Stimulated activated CD4-positive, alpha-beta T cell treated with anti-CD3 and anti-CD28 coated beads, TNF-alpha, amount 100 ng/mL, for 1 hour (primary cell): ENCODE data around the gene PITX1.

Experiments used
- DNase-seq, 3 donors: peaks; one replicate each; pipeline ENCODE4 v3.0.0-alpha.2; 2020; ENCODE audit warnings: low read depth in 3 of 3, low spot score in 1 of 3

Gene PITX1

DNA sequence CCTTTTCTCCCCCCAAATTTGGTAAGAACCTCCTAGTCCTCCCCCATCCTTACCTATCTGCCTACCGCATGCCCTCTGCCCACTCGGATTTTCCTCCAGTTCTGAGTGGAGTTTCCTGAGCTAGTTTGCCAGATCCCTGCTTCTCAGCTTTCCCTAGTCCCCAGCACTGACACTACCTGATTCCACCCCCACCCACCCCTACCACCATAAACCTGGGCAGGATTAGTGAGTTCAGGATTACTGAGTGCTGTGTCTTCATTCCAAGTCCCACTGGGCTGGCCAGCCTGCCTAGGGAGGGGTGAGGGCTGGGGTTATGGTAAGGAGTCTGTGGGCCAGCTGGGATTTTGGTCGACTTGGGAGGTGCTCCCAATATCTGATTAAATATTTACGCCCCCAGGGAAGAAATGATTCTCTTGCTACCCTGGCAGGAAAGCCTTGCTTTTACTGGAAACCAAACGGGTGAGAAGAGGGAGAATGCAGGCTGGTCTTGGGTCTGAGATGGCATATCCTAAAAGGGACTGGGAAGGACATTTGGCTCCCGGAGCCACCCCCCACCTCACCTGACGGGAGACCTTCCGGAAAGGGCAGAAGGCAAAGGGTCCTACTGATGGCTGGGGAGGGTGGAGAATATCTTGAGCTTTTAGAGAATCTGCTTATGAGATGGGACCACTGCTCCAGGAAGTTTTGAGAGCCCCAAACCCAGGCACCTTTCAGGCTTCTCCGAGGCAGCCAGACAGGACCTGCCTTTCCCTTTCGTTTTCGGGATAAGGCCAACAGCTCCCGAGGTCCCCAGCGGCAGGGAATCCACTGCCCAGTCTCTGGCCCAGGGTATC is 3.7 kb downstream of the PITX1 start:
- no peak for DNase-seq

DNA sequence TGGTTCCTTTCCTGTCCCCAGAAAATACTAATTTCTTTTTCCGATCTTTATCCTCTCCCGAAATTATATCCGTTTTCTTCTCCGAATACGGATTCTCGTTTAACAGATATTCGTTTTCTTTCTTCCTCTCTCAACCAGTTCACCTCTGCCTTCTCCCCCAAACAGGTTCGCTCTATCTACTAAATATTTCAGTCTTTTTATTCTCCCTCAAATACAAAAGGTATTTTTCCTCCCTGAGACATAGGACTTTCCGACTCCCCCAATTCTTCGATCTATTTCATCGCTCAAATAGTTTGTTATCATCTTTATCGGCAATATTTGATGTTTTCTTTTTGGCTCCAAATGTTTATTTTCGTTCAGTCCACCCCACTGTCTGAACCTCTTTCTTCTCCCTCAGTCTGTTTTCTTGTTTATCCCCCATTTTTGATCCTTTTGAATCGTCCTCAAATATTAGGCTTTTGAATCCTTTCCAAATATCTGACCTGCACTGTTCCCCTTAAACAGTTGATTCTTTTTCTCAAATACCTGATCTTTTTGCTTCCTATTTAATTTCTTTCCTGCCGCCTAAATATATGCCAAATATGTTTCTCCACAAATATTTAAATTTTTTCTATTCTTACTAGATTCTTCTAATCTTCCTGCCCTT is 4.4 kb downstream of the PITX1 start:
- DNase-seq = no peak

DNA sequence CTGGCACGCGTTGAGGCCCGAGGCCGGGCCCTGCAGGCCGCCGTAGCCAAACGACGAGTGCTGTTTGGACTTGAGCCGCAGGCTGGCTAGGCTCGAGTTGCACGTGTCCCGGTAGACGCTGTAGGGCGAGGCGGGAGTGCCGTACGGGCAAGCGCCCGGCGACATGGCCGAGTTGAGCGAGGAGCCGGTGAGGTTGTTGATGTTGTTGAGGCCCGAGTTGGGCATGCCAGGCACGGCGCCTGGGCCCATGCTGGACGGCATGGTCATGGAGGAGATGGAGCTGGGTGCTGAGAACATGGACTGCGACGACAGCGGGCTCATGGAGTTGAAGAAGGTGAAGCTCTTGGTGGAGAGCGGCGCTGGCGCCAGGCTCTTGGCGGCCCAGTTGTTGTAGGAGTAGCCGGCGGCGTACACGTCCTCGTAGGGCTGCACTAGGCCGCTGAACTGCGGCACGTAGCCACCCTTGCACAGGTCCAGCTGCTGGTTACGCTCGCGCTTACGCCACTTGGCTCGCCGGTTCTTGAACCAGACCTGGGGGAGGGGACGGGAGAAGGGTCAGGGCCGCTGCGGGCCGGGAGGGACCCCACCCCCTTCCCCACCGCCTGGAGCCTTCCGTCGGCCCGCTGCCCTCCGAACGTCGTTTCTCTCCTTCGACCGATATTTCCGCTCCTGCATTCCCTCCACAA is 5.1 kb downstream of the PITX1 start:
- DNase-seq = no peak

DNA sequence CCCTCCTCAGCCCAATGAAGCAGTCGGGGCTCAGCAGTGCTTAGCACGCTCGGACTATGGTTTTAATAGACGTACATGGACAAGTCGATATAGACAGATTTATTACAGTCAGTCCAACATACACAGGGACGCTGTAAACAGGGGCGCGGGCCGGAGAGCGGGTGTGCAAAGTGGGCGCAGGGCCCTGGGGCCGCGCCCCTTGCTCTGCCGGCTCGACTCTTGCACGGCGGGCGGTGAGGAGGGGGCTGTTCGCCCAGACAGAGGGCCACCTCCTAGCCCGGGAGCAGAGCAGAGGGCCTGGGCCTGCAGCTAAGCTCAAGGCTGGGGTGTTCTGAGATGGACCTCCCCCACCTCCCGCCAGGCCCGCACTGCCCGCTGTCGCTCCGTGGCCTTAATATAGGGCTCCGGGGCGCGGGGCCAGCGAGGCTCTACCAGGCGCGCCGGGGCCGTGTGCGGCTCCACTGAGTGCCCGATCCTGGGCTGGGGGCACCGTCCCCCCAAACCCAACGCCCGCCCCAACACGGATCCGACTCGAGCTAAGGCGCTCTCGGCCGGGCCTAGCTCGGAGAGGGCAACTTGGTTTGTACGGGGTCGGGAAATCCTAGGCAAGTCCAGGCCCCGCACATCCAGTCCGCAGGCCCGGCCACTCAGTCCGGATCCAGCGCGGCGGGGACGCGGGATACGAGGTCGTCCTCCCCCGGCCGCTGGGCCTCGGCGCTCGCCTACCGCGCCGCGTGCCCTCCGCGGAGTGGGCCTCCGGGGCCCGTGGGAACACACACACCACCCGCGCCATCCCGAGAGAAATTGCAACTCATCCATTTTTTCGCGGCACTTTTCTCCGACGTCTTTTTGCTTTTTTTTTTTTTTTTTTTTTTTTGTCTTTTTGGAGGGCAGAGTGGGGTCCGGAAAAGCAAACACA is 6.1 kb downstream of the PITX1 start:
- no peak for DNase-seq

DNA sequence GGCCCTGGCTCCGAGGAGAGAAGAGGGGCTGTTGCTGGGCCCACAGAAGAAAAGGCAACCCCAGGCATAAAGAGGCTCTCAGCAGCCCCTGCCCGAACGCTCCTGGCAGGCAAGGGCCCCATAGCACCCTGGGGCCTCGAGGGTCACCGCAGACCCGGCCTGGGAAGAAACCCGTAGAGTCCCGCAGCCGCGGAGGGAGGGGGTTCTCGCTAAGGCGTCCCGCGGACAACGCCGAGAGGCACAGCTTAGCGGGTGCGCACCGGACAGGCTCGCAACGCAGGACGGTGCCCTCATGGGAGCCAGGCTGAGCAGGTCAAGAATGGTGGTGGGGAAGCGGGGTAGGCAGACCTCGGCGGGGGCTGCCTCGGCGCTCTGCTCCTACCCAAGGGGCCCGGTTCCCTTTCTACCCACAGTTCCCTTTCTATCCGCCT is 6.7 kb downstream of the PITX1 start:
- DNase-seq = no peak

DNA sequence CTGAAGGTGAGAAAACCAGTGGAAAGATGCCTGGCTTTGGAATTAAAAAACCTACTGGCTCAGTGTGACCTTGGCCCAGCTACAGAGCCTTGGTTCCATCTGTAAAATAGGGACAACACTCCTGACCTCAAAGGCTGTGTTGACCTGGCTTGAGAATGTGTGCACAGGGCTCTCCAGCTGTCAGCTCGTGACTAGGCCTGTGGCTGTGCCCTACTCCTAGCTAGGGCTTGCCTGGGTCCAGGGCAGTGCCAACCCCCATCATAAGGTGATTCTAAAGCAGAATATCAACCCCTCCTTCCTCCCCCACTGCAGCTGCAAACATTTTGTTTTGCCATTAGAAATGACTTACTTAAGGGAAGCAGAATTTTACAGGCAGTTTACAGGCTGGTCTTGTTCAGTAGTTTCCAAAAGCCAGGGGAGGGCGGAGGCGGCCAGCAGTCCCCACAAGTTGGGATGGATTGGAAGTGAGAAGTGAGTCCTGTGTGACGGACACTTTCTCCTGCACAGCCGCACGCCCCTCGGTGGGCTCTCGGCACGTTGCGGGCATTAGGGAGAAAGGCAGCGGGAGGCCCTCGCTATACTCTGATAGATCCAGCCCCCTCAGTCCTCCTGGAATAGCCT is 7.3 kb downstream of the PITX1 start:
- DNase-seq = no peak

DNA sequence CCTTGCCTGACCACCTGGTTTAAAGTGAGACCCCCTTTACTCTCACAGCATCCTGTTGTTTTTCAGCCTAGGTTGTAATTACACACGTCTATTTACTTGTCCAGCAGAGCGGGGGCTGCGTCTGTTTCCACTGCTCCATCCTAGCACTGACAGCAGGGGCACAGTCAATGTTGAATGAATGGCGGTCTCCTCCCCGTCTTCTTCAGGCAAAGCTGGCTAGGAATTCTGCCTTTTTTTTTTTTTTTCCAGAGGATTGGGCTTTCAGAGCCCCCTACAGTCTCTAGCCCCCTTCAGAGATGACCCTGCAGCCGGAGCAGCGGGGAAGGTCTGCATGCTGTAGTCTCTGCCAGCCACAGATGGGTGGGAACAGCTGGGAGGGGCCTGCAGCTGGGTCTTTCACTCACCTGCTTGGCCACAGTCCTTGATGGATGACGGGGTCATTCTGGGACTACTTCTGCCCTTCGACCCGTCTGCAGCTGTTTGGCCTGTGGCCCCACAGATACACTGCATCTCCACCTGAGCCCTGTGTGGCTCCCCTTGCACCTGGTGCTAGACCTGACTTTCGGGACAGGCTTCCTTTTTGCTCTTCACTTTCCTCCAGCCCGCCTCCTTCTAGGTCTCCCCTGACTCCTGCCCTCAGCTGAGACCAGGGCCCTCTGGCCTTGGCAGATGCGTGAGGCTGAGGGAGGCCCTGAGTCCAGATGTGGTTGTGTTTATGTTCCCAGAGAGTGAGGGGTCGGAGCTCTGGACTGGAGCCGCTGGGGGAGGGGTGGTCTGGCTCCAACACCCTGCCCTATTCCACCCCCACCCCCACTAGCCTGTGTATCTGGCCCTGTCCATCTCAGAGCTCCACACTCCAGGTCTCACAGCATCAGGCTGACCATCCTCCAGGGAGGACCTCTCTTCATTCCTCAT is 8.0 kb downstream of the PITX1 start:
- no peak for DNase-seq

DNA sequence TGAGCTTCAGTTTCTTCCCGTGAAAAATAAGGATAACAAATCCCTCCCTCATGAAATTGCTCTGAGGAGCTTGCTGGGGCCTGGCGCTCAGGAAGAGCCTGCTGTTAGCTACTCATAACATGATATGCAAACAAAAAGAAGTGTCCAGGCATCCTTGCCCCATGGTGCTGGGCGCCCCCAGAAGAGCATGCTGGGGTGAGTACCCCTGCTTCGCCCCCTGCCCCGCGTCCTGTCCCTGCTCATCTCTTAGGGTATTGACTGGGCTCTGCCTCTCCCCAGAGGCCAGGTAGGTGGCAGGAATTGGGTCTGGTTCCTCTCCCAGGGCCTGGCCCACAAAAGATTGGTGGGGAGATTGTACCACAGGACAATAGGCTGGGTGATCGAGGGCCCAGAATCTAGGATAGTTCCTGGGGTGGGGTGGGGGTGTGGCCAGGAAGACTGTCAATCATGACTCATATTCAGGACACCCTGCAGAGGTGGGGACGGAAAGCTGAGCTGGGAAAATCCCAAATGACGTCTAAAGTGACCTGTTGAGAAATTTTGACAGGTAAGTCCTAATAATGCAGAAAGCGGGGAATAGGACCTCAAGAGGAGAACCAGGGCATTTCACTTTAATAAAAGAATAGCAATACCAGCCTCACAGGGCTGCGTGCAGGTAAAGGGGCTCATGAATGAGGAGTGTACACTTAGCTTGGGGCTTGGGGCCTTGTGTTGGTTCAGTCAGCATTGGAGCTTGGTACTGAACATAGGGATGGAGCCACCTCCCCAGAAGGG is 8.9 kb downstream of the PITX1 start:
- DNase-seq = no peak

DNA sequence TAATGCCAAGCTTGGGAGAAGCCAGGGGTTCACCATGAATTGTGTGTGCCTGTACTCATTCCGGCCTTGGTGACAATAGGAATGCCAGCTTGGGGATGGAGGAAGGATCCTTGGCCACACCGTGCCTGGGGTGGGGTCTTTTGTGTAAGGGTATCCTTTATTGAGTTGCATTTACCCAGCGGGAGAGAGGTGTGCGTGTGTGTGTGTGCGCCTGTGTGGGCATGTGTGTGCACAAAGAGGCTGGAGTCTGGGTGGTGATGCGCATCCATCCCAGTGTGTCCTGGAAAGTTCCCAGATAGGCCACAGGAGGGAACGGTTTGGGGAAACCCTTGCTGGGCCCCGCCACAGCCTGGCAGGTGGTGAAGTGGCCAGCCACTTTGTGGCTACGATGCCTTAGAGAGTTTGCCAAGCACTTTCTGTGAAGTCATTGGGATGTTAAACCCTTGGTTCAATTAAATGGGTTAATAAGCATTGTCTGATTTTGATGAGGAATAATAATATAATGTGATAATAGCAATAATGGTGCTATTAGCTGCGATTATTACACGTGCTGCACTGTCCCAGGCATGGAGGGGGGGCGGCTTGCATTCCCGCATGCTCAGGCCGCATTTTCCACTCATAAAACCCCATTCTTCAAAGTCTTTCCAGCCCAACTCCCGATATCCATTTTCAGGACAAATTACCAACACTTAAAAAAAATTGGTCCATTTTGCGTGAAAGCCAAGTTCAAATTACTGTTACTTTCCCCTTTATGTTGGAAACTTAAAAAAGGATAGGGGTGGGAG is 13.7 kb downstream of the PITX1 start:
- DNase-seq = no peak

DNA sequence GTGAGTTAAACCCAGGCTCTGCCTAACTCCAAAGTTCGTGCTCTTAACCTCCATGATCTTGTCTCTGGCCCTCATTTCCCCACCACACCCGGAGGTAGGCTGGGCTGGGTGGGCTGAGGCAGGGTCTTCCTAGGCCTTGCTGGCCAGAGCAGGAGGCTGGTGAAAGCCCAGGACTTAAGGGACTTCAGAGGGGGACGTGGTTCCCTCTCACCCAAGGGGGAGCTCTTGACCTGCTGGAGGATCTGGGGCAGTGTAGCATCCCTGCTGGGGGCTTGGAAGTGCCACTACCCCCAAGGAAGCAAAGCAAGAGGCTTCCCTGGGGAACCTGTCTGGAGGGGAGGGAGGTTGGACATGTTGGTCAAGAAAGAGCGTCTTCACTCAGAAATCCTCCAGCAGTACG is 14.7 kb downstream of the PITX1 start:
- DNase-seq = no peak

DNA sequence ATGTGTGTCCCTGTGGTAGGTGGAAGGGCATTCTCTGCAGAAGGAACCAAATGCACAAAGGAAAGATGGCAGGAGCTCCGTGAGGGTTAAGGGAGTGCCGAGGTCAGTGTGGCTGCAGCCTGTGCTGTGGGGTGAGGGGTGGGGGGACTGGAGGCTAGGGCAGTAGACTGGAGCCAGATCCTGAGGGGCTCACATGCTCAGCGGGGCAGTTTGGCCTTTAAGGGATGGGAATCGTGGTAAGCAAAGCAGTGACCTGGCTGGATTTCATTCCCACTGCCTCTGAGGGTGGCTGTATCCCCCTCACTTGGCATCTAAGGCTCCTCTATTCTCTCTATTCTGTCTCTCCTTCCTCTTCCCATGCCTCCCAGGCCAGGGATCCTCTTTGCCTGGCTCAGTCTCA is 15.6 kb downstream of the PITX1 start:
- DNase-seq = no peak

DNA sequence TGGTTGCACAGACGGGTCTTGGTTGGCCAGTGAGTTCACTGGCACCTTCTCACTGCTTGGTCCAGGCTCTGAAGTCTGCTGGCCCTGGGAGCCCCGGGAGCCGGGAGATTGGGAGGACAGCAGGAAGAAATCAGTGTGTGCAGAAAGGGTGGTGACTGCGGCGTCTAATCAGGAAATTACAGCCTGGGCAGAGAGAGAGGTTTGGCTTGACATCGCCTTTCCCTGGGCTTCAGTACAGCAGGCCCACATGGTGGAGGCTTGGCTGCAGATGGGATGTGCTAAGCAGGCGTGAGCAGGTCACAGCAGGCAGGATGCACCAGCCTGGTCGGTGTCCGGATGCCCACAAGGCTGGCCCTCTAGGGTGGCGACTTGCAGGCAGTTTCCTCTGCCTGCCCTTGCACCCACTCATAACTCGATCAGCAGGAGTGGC is 17.2 kb downstream of the PITX1 start:
- no peak for DNase-seq

DNA sequence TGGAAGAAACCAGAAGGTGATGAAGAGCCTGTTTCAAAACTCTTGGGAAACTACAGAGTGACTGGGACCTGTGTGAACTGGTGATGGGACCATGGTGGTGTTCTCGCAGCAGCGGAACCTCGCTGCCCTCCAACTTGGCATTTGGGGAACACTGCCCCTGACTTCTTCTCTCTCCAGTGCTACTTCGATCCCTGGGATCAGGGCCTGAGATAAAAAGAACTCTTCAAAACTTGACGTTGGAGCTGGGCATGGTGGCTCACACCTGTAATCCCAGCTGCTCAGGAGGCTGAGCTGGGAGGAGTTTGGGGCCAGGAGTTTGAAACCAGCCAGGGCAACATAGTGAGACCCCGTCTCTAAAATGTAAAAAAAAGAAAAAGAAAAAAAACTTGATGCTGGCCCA is 18.1 kb downstream of the PITX1 start:
- DNase-seq = no peak

DNA sequence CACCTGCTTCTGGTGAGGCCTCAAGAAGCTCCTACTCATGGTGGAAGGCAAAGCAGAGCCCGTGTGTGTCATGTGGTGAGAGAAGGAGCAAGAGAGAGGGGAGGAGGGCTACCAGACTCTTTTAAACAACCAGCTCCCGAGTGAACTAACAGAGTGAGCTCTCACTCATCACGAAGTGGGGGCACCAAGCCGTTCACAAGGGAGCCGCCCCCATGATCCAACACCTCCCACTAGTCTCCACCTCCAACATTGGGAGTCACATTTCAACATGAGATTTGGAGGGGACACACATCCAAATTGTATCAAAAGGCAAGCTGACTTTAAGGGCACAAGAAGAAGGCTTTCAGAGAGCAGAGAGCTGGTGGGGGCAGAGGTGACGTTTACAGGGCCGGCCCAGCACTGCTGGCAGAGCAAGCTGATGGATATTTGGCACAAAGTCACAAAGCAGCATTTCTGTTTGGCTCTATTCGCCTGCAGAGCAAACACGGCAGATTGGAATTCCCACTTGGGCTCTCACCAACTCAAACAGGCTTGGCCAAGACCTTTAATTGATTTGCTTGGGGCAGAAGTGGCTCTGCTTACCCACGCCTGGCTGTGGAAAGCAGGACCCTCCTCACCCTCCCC is 20.0 kb downstream of the PITX1 start:
- no peak for DNase-seq

DNA sequence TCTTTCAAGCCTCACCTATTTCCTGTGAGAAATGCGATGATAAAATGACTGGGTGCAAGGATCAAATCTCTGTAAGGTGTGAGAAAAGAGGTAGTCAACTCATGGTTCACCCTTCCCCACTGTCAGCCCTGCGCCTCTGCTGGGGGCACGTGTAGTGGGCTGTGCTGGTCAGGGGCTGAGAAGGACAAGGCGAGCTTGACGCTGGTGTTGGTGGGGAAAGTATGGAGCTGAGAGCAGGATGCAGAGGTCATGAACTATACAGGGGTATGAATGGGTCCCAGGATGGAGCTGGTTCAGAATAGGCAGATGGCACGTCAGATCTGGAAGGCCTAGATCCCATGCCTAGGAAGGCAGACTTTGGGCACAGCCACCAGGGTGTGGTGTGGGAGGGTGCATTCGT is 20.6 kb downstream of the PITX1 start:
- no peak for DNase-seq

DNA sequence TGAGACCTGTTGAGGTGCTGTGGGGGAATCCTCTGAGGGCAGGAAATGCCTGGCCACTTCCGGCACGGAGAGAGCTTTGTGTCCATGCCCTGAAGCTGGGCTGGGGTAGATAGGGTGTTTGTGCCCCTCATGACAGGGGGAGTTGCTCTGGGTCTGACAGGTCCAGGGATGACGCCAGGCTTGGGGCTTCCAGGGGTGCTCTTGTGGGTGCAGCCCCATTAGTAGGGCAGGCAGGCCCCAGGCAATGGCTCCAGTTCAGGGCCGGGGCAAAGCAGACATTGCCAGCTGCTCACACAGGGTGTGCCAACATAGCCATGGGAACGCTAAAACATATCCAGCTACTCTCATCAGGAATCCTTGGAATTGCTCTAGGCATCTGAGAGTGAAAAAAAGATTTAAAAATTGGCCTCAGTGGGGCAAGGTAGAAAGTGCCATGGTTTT is 21.1 kb downstream of the PITX1 start:
- DNase-seq = no peak

DNA sequence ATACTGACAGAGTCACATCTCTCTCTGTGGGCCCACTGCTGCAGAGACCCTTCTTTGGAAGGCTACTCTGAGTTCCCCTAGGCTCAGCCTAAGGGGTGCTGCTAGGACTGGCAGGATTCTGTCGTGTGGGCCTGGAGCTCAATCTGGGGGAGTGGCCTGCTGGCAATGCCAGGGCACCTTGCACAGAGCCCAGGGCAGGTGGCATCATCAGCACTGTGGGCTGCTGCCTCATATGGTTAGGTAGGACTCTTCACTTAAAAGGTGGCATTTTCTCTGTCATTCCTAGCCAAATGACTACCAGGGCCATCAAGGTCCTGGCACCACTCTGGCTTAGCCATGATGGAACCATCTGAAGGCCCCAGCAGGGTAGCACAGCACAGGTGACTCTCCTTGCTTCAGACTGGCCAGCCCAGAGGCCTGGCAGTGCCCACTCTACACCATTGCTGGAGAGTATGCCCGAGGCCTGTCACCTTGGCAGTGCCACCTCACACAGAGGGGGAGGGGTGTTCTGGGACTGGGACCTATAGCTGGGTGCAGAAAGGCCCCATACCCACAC is 21.9 kb downstream of the PITX1 start:
- DNase-seq = no peak
